ENCODE results near the gene RAB11FIP4. TPM values are rescaled to one million over a fixed set of nuclear protein-coding genes. Genes with fewer than 3 reads are reported as not detected.
A peak's percentile ranks its signal among the peaks of the same experiment; 100 is the strongest.

The RAB11FIP4 gene
- total RNA-seq, 1 donor from 2014 or later = 0.99 TPM

DNA sequence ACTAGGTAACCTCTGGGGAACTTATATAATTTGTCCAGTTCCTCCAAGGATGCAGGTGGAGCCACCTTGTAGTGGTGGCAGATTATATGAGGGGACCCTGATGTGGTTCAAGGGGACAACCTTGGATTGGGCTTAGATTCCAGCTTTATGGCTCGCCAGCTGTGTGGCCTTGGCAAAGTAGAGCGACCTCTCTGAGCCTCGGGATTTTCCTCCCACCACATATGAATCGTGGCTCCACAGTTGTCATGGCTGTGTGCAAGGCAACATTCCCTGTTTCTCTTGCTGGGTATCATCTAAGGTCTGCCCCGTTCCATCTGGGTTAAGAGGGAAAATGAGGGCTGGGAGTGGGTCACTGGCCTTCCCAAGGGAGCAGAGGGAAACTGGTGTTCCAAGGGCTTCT is 104.6 kb downstream of the RAB11FIP4 start:
- no peak for DNase-seq (ENCODE audit: extremely low spot score, unreplicated experiment)
- Mint-ChIP-seq H3K27ac (ENCODE audit: unreplicated experiment) (no peak overlapping the region), H3K36me3 (ENCODE audit: unreplicated experiment) (no peaks in the 10 kb centered on the region), H3K27me3 (ENCODE audit: unreplicated experiment) (peaks cover 48% of the 10 kb centered on the region), H3K9me3 (ENCODE audit: unreplicated experiment) (no peaks in the 10 kb centered on the region), H3K4me3 (ENCODE audit: unreplicated experiment) (no peak overlapping the region), H3K4me1 (ENCODE audit: unreplicated experiment) (peaks cover 23% of the 10 kb centered on the region)
- TF ChIP-seq, protein P1, sequence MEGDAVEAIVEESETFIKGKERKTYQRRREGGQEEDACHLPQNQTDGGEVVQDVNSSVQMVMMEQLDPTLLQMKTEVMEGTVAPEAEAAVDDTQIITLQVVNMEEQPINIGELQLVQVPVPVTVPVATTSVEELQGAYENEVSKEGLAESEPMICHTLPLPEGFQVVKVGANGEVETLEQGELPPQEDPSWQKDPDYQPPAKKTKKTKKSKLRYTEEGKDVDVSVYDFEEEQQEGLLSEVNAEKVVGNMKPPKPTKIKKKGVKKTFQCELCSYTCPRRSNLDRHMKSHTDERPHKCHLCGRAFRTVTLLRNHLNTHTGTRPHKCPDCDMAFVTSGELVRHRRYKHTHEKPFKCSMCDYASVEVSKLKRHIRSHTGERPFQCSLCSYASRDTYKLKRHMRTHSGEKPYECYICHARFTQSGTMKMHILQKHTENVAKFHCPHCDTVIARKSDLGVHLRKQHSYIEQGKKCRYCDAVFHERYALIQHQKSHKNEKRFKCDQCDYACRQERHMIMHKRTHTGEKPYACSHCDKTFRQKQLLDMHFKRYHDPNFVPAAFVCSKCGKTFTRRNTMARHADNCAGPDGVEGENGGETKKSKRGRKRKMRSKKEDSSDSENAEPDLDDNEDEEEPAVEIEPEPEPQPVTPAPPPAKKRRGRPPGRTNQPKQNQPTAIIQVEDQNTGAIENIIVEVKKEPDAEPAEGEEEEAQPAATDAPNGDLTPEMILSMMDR (IDR thresholded peaks at IDR 0.05) = no peak

DNA sequence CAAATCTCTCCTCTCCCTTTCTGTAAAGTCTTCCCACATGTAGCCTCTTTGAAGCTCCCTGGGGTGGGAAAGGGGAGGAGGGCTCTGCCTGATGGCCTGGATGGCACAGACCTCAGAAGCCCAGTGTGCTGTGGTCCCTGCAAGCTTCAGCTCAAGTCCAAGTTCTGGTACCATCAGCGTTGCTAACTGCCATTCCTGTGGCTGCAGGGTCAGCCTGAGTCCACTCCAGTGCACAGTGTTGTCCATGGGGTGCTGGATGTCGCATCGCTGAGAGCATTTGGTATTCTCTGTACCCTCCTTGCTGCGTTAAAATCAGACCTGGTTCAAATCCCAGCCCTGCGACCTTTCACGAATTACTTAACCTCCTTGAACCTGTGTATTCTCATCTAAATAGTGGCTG is 105.1 kb downstream of the RAB11FIP4 start:
- DNase-seq (ENCODE audit: extremely low spot score, unreplicated experiment) = no peak
- TF ChIP-seq, protein P1 (IDR thresholded peaks at IDR 0.05) = no peak
- Mint-ChIP-seq H3K27me3 (ENCODE audit: unreplicated experiment) (peaks cover 43% of the 10 kb centered on the region), H3K9me3 (ENCODE audit: unreplicated experiment) (no peaks in the 10 kb centered on the region), H3K36me3 (ENCODE audit: unreplicated experiment) (no peaks in the 10 kb centered on the region), H3K27ac (ENCODE audit: unreplicated experiment) (no peak overlapping the region), H3K4me3 (ENCODE audit: unreplicated experiment) (no peak overlapping the region), H3K4me1 (ENCODE audit: unreplicated experiment) (peaks cover 26% of the 10 kb centered on the region)

DNA sequence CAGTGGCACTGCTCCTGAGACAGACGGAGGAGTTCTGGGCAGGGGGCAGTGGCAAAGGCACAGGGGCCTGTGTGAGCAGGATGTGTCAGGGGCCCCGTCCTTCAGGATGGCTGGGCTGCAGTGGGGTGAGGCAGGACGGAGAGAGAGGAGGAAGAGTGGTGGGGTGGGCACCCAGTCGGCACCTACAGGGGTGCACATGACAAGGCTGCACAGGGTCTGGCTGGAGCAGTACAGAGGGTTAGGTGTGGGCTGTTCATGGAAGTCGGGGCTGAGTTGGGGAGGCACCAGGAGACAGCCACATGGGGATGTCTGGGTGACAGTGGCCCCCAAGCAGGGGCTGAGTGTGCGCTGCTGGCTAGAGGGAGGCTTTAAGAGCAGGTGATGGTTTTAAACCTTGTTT is 106.0 kb downstream of the RAB11FIP4 start:
- H3K9me3 Mint-ChIP-seq (ENCODE audit: unreplicated experiment) = no peaks in the 10 kb centered on the region
- no peak overlapping the region for H3K4me3 Mint-ChIP-seq (ENCODE audit: unreplicated experiment)
- H3K27me3 Mint-ChIP-seq (ENCODE audit: unreplicated experiment) = peaks cover 36% of the 10 kb centered on the region
- TF ChIP-seq, protein P1 (IDR thresholded peaks at IDR 0.05) = no peak
- H3K27ac Mint-ChIP-seq (ENCODE audit: unreplicated experiment) = no peak overlapping the region
- no peaks in the 10 kb centered on the region for H3K36me3 Mint-ChIP-seq (ENCODE audit: unreplicated experiment)
- DNase-seq (ENCODE audit: extremely low spot score, unreplicated experiment) = no peak
- H3K4me1 Mint-ChIP-seq (ENCODE audit: unreplicated experiment) = peaks cover 26% of the 10 kb centered on the region

DNA sequence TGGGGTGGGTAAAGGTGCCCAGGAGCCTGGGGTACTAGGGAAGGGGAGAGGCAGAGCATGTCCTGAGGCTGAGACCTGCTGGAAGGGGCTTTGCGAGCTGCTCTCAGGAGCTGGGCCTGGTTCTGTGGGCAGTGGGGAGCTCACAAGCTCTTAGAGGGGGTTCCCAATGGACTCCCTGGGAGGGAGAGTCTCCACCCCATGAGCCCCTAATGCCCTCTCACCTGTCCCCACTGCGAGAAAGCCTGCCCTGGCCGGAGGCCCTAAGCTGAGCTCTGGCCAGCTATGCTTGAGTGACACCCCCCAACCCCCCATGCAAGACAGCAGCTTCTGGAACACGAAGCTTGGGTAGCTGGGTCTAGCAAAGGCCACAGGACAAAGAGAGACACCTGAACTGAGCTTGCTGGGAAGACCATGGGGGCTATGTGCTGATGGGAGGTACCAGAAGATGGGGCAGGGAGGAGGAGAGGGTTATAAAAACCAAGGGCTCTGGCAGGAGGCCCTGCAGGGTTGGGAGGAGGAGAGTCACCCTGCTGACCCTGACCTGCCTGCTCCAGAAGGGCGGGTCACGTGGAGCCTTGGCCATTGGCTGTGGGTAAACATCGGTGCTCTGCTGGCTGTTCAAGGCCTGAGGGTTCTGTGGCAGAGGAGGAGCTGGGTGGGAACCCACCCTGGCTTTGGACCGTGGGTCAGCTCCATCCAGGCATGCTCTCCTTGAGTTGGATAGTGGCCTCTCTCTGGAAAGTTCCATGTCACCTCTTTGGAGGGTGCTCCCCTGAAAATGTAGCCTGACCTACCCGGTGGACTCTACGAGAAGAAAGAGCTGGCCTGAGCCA is 106.7 kb downstream of the RAB11FIP4 start:
- Mint-ChIP-seq H3K27me3 (ENCODE audit: unreplicated experiment) (peaks cover 33% of the 10 kb centered on the region), H3K9me3 (ENCODE audit: unreplicated experiment) (no peaks in the 10 kb centered on the region), H3K4me3 (ENCODE audit: unreplicated experiment) (no peak overlapping the region), H3K27ac (ENCODE audit: unreplicated experiment) (no peak overlapping the region), H3K4me1 (ENCODE audit: unreplicated experiment) (peaks cover 26% of the 10 kb centered on the region), H3K36me3 (ENCODE audit: unreplicated experiment) (no peaks in the 10 kb centered on the region)
- no peak for DNase-seq (ENCODE audit: extremely low spot score, unreplicated experiment)
- TF ChIP-seq, protein P1 (IDR thresholded peaks at IDR 0.05) = no peak

DNA sequence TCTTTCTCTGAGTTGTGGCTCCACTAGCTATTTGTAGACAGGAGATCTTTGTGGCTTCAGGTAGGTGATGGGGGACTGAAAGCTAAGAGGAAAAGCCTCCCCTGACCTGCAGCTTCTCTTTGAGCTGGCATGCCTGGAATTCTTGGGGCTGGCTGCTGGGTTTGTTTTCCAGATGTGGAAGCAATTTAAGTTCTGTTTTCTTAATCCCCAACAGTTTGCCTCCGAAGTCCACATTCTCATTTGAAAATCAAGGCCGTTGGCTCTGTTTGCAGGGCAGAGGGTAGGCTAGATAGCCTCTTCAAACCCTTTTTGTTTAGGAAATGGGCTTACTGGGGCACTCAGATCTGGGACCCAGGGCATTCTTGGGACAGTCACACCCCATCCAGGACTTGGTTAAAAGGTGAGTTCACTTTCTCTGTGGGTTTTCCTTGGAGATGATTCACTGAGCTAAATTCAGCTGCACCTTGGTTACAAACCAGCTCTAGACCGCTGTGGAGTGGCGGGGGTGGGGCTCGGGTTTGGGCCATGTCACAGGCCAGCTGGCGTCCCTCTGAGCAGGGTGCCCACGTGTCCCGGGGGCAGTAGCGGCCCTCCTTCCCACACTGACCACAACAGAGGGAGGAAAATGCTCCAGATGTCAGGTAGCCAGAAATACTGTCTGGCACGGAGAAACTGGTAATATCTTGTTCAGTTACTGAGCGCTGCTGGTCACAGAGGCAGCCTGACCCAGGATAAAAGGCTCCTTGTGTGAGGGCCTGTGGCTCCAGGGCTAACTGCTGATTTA is 108.5 kb downstream of the RAB11FIP4 start:
- H3K9me3 Mint-ChIP-seq (ENCODE audit: unreplicated experiment) = no peaks in the 10 kb centered on the region
- H3K27me3 Mint-ChIP-seq (ENCODE audit: unreplicated experiment) = peaks cover 31% of the 10 kb centered on the region
- no peak overlapping the region for H3K4me3 Mint-ChIP-seq (ENCODE audit: unreplicated experiment)
- H3K27ac Mint-ChIP-seq (ENCODE audit: unreplicated experiment) = peak overlapping the region; percentile 20
- H3K36me3 Mint-ChIP-seq (ENCODE audit: unreplicated experiment) = no peaks in the 10 kb centered on the region
- TF ChIP-seq, protein P1 (IDR thresholded peaks at IDR 0.05) = no peak
- no peak for DNase-seq (ENCODE audit: extremely low spot score, unreplicated experiment)
- peaks cover 26% of the 10 kb centered on the region for H3K4me1 Mint-ChIP-seq (ENCODE audit: unreplicated experiment)

Measured in osteocyte (in vitro differentiated cells).